DOHH2 (cell line): ENCODE measurements around the gene SLC17A1.

Experiments
- H3F3A ChIP-seq: fragments of 200-600 bp; sonication (generic), shearing (Covaris generic); 2 replicates; pipeline ENCODE4 v1.6.0; 2016; ENCODE audit warnings: antibody characterized with exemption, mild to moderate bottlenecking; ENCODE audit not compliant: control insufficient read depth, insufficient read depth
- H3K27ac ChIP-seq: fragments of 200-600 bp; sonication (generic); 2 replicates; pipeline ENCODE4 v1.5.1; 2014; ENCODE audit warnings: low read depth, mild to moderate bottlenecking, low read length, moderate library complexity
- H3K27me3 ChIP-seq: fragments of 200-600 bp; sonication (generic); 2 replicates; pipeline ENCODE4 v1.6.1; 2014; ENCODE audit warnings: mild to moderate bottlenecking, low read length, mixed read lengths; ENCODE audit not compliant: control insufficient read depth
- H3K36me3 ChIP-seq: fragments of 200-600 bp; sonication (generic); 2 replicates; pipeline ENCODE4 v1.6.1; 2014; ENCODE audit warnings: mild to moderate bottlenecking, low read length, moderate library complexity, mixed read lengths; ENCODE audit not compliant: control insufficient read depth
- H3K4me1 ChIP-seq: fragments of 200-600 bp; sonication (generic); 2 replicates; pipeline ENCODE4 v1.6.1; 2014; ENCODE audit warnings: mild to moderate bottlenecking, low read length, mixed read lengths; ENCODE audit not compliant: control insufficient read depth
- H3K4me2 ChIP-seq: fragments of 200-600 bp; sonication (generic); 2 replicates; pipeline ENCODE4 v1.6.0; 2014; ENCODE audit warnings: mild to moderate bottlenecking, low read length, moderate library complexity
- H3K4me3 ChIP-seq: fragments of 200-600 bp; sonication (generic); 2 replicates; pipeline ENCODE4 v1.5.1; 2014; ENCODE audit warnings: mild to moderate bottlenecking, low read length, mixed read lengths
- H3K79me2 ChIP-seq: fragments of 200-600 bp; sonication (generic); 2 replicates; pipeline ENCODE4 v1.6.1; 2014; ENCODE audit warnings: mild to moderate bottlenecking, low read length, mixed read lengths; ENCODE audit not compliant: control insufficient read depth
- H3K9me2 ChIP-seq: fragments of 200-600 bp; sonication (generic); replicated peaks from 2 replicates; pipeline ENCODE4 v1.6.1; 2014; ENCODE audit warnings: mild to moderate bottlenecking, low read length, mixed read lengths; ENCODE audit not compliant: control insufficient read depth
- H3K9me3 ChIP-seq: fragments of 200-600 bp; sonication (generic); 2 replicates; pipeline ENCODE4 v1.6.1; 2014; ENCODE audit warnings: antibody characterized with exemption, low read length, mixed read lengths; ENCODE audit not compliant: control insufficient read depth, insufficient read depth
- H4K20me1 ChIP-seq: fragments of 200-600 bp; sonication (generic); 2 replicates; pipeline ENCODE4 v1.6.0; 2014; ENCODE audit warnings: low read depth, mild to moderate bottlenecking, antibody characterized with exemption, low read length, moderate library complexity; ENCODE audit not compliant: control insufficient read depth, insufficient read depth
- CTCF ChIP-seq: fragments of 200-600 bp; sonication (generic); IDR thresholded peaks from one replicate; pipeline ENCODE4 v1.5.1; 2014; ENCODE audit warnings: antibody characterized with exemption, mild to moderate bottlenecking, low read depth, low read length; ENCODE audit not compliant: poor library complexity, severe bottlenecking
- EZH2phosphoT487 ChIP-seq: fragments of 200-600 bp; sonication (generic); IDR thresholded peaks from 2 replicates; pipeline ENCODE4 v1.6.1; 2017; ENCODE audit warnings: borderline replicate concordance, mild to moderate bottlenecking, antibody characterized with exemption, low read length, moderate library complexity, mixed read lengths

Gene SLC17A1

GRCh38 chr6:25777856-25778649 lies 53.8 kb downstream of the SLC17A1 start:
- Histone ChIP-seq H3K4me1 (no peaks in the 10 kb centered on the region), H3K27ac (no peak overlapping the region), H3K79me2 (no peaks in the 10 kb centered on the region), H3K4me3 (no peak overlapping the region), H3K4me2 (no peak overlapping the region), H3K9me2 (no peaks in the 10 kb centered on the region), H3K27me3 (no peaks in the 10 kb centered on the region; the same call in 1 of the 2 replicates), H3F3A (no peaks in the 10 kb centered on the region), H4K20me1 (no peaks in the 10 kb centered on the region), H3K9me3 (no peaks in the 10 kb centered on the region), H3K36me3 (no peaks in the 10 kb centered on the region)
- no peak for TF ChIP-seq CTCF
- no peak for TF ChIP-seq EZH2phosphoT487

GRCh38 chr6:25777031-25777430 lies 54.8 kb downstream of the SLC17A1 start:
- Histone ChIP-seq H3K27ac (no peak overlapping the region), H3K4me2 (no peak overlapping the region), H3K4me1 (no peaks in the 10 kb centered on the region), H3K9me2 (no peaks in the 10 kb centered on the region), H3K9me3 (no peaks in the 10 kb centered on the region), H3K27me3 (no peaks in the 10 kb centered on the region; the same call in 1 of the 2 replicates), H4K20me1 (no peaks in the 10 kb centered on the region), H3K4me3 (no peak overlapping the region), H3F3A (no peaks in the 10 kb centered on the region), H3K36me3 (no peaks in the 10 kb centered on the region), H3K79me2 (no peaks in the 10 kb centered on the region)
- TF ChIP-seq CTCF (no peak), EZH2phosphoT487 (no peak)

GRCh38 chr6:25774120-25774715 lies 57.6 kb downstream of the SLC17A1 start:
- Histone ChIP-seq H3K27me3 (peaks cover under 1% of the 10 kb centered on the region; the same call in 1 of the 2 replicates), H4K20me1 (no peaks in the 10 kb centered on the region), H3K79me2 (no peaks in the 10 kb centered on the region), H3K9me2 (no peaks in the 10 kb centered on the region), H3K27ac (no peak overlapping the region), H3K4me2 (no peak overlapping the region), H3K9me3 (no peaks in the 10 kb centered on the region), H3K4me3 (no peak overlapping the region), H3F3A (no peaks in the 10 kb centered on the region), H3K36me3 (no peaks in the 10 kb centered on the region), H3K4me1 (no peaks in the 10 kb centered on the region)
- TF ChIP-seq EZH2phosphoT487 (no peak), CTCF (no peak)
